Endothelial cell of umbilical vein (primary cell): ENCODE data around the gene TRMT11. TPM values are rescaled to one million over a fixed set of nuclear protein-coding genes. Genes with fewer than 3 reads are reported as not detected.

Source experiments
- BruUV-seq: library from RNA; stranded (reverse); fragments of 400-500 nt; replicated peaks from 2 replicates; lab custom pipeline; 2021; lab: Mats Ljungman, UMichigan
- CTCF ChIA-PET: fragments of 300-600, 350-600 bp; sonication (Branson Sonifier 250); formaldehyde crosslinking; loops from one replicate; lab custom pipeline; 2021; ENCODE audit warnings: antibody characterized with exemption, inconsistent platforms; lab: Charles Lee
- POLR2A ChIA-PET: fragments of 300-600, 350-600 bp; sonication (Branson Sonifier 250); formaldehyde crosslinking; loops from one replicate; lab custom pipeline; 2021; ENCODE audit warnings: antibody characterized with exemption, inconsistent platforms; lab: Charles Lee
- DNase-seq: peaks from one replicate; pipeline ENCODE4 v3.0.0-alpha.2; 2011; ENCODE audit warnings: low read depth, low spot score
- FAIRE-seq: peaks from 2 replicates; lab custom pipeline; 2011; peaks lifted over from hg19 to GRCh38; lab: Jason Lieb, UNC
- H2AFZ ChIP-seq: 2 replicates; pipeline ENCODE4 v1.6.0; 2012; ENCODE audit warnings: low read depth, low read length, control low read depth, inconsistent platforms
- H3K27ac ChIP-seq: 2 replicates; pipeline ENCODE4 v1.5.1; 2011; ENCODE audit warnings: low read depth, mild to moderate bottlenecking, control low read depth, low read length, moderate library complexity; ENCODE audit not compliant: insufficient read depth
- H3K27me3 ChIP-seq, 2 experiments: 2 replicates each; pipeline versions ENCODE4 v1.6.0 to v1.6.1; 2011; ENCODE audit warnings: low read length in 2 of 2, mixed read lengths in 1 of 2; ENCODE audit not compliant: control insufficient read depth in 2 of 2, insufficient read depth in 2 of 2
- H3K36me3 ChIP-seq, 2 experiments: 2 replicates in 1 of 2; 3 replicates in 1 of 2; pipeline ENCODE4 v1.5.1; 2011; ENCODE audit warnings: low read length in 2 of 2, mild to moderate bottlenecking in 1 of 2, moderate library complexity in 1 of 2; ENCODE audit not compliant: control insufficient read depth in 2 of 2, insufficient read depth in 2 of 2; ENCODE audit errors: extremely low read depth in 1 of 2
- H3K4me1 ChIP-seq: 3 replicates; pipeline ENCODE4 v1.5.1; 2011; ENCODE audit warnings: mild to moderate bottlenecking, low read length; ENCODE audit not compliant: control insufficient read depth, insufficient read depth; ENCODE audit errors: extremely low read depth
- H3K4me2 ChIP-seq: 2 replicates; pipeline ENCODE4 v1.6.1; 2011; ENCODE audit warnings: low read length, control low read depth, mixed read lengths; ENCODE audit not compliant: insufficient read depth
- H3K4me3 ChIP-seq, 3 experiments: fragments of 200-600 bp in 1 of 3; sonication (generic), shearing (Covaris generic) in 1 of 3; replicated peaks in 1 of 3; 2 replicates each; pipeline ENCODE4 v1.5.1; 2011 to 2016; ENCODE audit warnings: control low read depth in 3 of 3, low read length in 3 of 3, mild to moderate bottlenecking in 2 of 3, inconsistent platforms in 1 of 3, low read depth in 1 of 3, moderate library complexity in 1 of 3; ENCODE audit not compliant: insufficient read depth in 1 of 3
- H3K79me2 ChIP-seq: 2 replicates; pipeline ENCODE4 v1.6.0; 2012; ENCODE audit warnings: low read length, inconsistent platforms; ENCODE audit not compliant: control insufficient read depth, insufficient read depth
- H3K9ac ChIP-seq: replicated peaks from 2 replicates; pipeline ENCODE3; 2011; ENCODE audit warnings: low read length, control low read depth; ENCODE audit not compliant: insufficient read depth; ENCODE audit errors: extremely low read depth
- H3K9me1 ChIP-seq: replicated peaks from 3 replicates; pipeline ENCODE4 v1.6.0; 2011; ENCODE audit warnings: mild to moderate bottlenecking, low read length; ENCODE audit not compliant: control insufficient read depth, insufficient read depth; ENCODE audit errors: extremely low read depth
- H3K9me3 ChIP-seq: replicated peaks from 2 replicates; pipeline ENCODE4 v1.5.1; 2012; ENCODE audit warnings: low read length, inconsistent platforms; ENCODE audit not compliant: control insufficient read depth, insufficient read depth
- H4K20me1 ChIP-seq: replicated peaks from 2 replicates; pipeline ENCODE3; 2011; ENCODE audit warnings: mild to moderate bottlenecking, low read length; ENCODE audit not compliant: control insufficient read depth, insufficient read depth; ENCODE audit errors: extremely low read depth
- CTCF ChIP-seq, 2 donors: IDR thresholded peaks; 1 replicate in 1 of 2; 2 replicates in 1 of 2; pipeline ENCODE4 v1.5.1; 2011; ENCODE audit warnings: low read length in 2 of 2, mild to moderate bottlenecking in 2 of 2, moderate library complexity in 2 of 2, control low read depth in 1 of 2, inconsistent platforms in 1 of 2, low read depth in 1 of 2; ENCODE audit not compliant: insufficient read depth in 1 of 2; ENCODE audit errors: extremely low read depth in 1 of 2
- EZH2 ChIP-seq: IDR thresholded peaks from 2 replicates; pipeline ENCODE4 v1.6.1; 2012; ENCODE audit warnings: borderline replicate concordance, low read depth, mild to moderate bottlenecking, moderate library complexity, low read length, inconsistent platforms; ENCODE audit not compliant: severe bottlenecking
- FOS ChIP-seq: IDR thresholded peaks from 2 replicates; pipeline ENCODE4 v1.6.1; 2011; ENCODE audit warnings: mild to moderate bottlenecking, low read length, moderate library complexity, borderline replicate concordance; ENCODE audit not compliant: insufficient read depth
- GATA2 ChIP-seq: IDR thresholded peaks from 2 replicates; pipeline ENCODE4 v1.7.0; 2011; ENCODE audit warnings: low read depth, mild to moderate bottlenecking, moderate library complexity, mixed read lengths, low read length; ENCODE audit not compliant: insufficient read length, insufficient read depth
- JUN ChIP-seq: IDR thresholded peaks from 2 replicates; pipeline ENCODE4 v1.6.1; 2011; ENCODE audit warnings: borderline replicate concordance, low read depth; ENCODE audit not compliant: insufficient read length, insufficient read depth
- MAX ChIP-seq: IDR thresholded peaks from 2 replicates; pipeline ENCODE4 v1.6.1; 2011; ENCODE audit not compliant: insufficient read depth, insufficient read length
- MYC ChIP-seq: IDR thresholded peaks from one replicate; pipeline ENCODE4 v1.6.1; 2011; ENCODE audit warnings: mild to moderate bottlenecking, low read depth, low read length
- POLR2A ChIP-seq: IDR thresholded peaks from 2 replicates; pipeline ENCODE4 v1.6.1; 2012; ENCODE audit warnings: low read depth, mild to moderate bottlenecking, control low read depth, low read length
- POLR2AphosphoS5 ChIP-seq: IDR thresholded peaks from 2 replicates; pipeline ENCODE4 v1.6.1; 2012; ENCODE audit warnings: low read depth, mild to moderate bottlenecking, control low read depth, low read length, moderate library complexity; ENCODE audit not compliant: insufficient read depth
- dilution Hi-C: fragments of 300-500 bp; cut with MboI; formaldehyde crosslinking; loops from one replicate; pipeline ENCODE4 v1.15.0; 2019; ENCODE audit warnings: low sequenced_read_pairs; ENCODE audit not compliant: extremely low pct_ligation_motif_present
- intact Hi-C: fragments of 100-400 bp; cut with micrococcal nuclease; formaldehyde crosslinking; loops from one replicate; pipeline ENCODE4 v1.10.0; 2022
- polyA plus RNA-seq, 4 experiments: library from polyadenylated mRNA; depleted of rRNA in 3 of 4; stranded (reverse) in 3 of 4; unstranded in 1 of 4; fragments of >200 nt; gene quantifications; 2 replicates each; pipeline versions ENCODE4 v1.2.1 to v1.2.3, GENCODE V29; 2011 to 2012; ENCODE audit warnings: missing spikeins in 1 of 4
- total RNA-seq: library from RNA; stranded (reverse); gene quantifications from 2 replicates; pipeline ENCODE4 v1.2.3, GENCODE V29; 2021

TRMT11 gene
- total and polyA plus RNA-seq, 2 donors (not counting 3 experiments of a cell fraction or from before 2014, with no cell fraction given), result 5.1 to 10.7 TPM

GRCh38 chr6:125989631-125990030, 3.3 kb downstream of the TRMT11 start:
- POLR2A ChIA-PET, result no interaction called here
- dilution Hi-C loops, result no loop called here
- intact Hi-C loops, result no loop called here

More at GRCh38 chr6:125989631-125990030, 3.3 kb downstream of the TRMT11 start:
- H3K27ac ChIP-seq, result no peak overlapping the region
- no peaks in the 10 kb centered on the region for H3K27me3 ChIP-seq
- H3K4me2 ChIP-seq, result no peak overlapping the region
- H3K4me1 ChIP-seq, result peaks cover 14% of the 10 kb centered on the region
- H4K20me1 ChIP-seq, result peaks cover 4% of the 10 kb centered on the region
- H2AFZ ChIP-seq, result no peak overlapping the region
- peak; percentile 43 for DNase-seq
- no peaks in the 10 kb centered on the region for H3K9me1 ChIP-seq
- no peak for TF ChIP-seq GATA2
- no peak for TF ChIP-seq POLR2AphosphoS5
- no peak for TF ChIP-seq MAX
- no peak for TF ChIP-seq CTCF (IDR thresholded peaks at IDR 0.05; ENCODE audit: extremely low read depth in 1 of 2, insufficient read depth in 1 of 2, low read depth in 1 of 2, low read length in 2 of 2)
- no peak for TF ChIP-seq EZH2
- TF ChIP-seq MYC, result no peak
- no peak for TF ChIP-seq JUN
- TF ChIP-seq FOS, result no peak
- no peak for TF ChIP-seq POLR2A
- no peak for FAIRE-seq
- H3K36me3 ChIP-seq, result no peaks in the 10 kb centered on the region
- peaks cover 31% of the 10 kb centered on the region for H3K79me2 ChIP-seq
- no peak overlapping the region for H3K4me3 ChIP-seq
- peak overlapping the region; percentile 8 for H3K9ac ChIP-seq
- H3K9me3 ChIP-seq, result no peaks in the 10 kb centered on the region
- CTCF ChIA-PET, result interaction anchor here (1.1 kb wide), 1 partner anchor 14 kb away, joined by 3 read pairs; no protein-coding TSS in a partner anchor
- BruUV-seq, result no TSS peak
